22Rv1 (cell line): ENCODE data around the gene PPIF.

Source experiments
- ZFX ChIP-seq: fragments of 450-650 bp; IDR thresholded peaks from 2 replicates; pipeline ENCODE4 v1.6.1; 2017; ENCODE audit warnings: antibody characterized with exemption, borderline replicate concordance
- TF ChIP-seq, protein P1 (sequence below): fragments of 450-650 bp; IDR thresholded peaks from 2 replicates; pipeline ENCODE4 v1.5.1; 2017; ENCODE audit warnings: mild to moderate bottlenecking

DNA sequence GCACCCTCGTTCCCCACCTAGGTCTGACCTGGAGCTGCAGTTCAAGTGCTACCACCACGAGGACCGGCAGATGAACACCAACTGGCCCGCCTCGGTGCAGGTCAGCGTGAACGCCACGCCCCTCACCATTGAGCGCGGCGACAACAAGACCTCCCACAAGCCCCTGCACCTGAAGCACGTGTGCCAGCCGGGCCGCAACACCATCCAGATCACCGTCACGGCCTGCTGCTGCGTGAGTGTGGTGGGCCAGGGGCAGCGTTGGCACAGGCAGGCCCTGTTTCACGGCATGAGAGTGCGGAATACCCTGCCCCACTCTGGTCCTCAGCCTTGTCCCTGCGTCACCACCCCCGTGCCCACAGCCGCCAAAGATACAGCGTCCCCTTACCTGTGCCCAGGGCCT is 46.6 kb upstream of the PPIF start:
- TF ChIP-seq, protein P1, sequence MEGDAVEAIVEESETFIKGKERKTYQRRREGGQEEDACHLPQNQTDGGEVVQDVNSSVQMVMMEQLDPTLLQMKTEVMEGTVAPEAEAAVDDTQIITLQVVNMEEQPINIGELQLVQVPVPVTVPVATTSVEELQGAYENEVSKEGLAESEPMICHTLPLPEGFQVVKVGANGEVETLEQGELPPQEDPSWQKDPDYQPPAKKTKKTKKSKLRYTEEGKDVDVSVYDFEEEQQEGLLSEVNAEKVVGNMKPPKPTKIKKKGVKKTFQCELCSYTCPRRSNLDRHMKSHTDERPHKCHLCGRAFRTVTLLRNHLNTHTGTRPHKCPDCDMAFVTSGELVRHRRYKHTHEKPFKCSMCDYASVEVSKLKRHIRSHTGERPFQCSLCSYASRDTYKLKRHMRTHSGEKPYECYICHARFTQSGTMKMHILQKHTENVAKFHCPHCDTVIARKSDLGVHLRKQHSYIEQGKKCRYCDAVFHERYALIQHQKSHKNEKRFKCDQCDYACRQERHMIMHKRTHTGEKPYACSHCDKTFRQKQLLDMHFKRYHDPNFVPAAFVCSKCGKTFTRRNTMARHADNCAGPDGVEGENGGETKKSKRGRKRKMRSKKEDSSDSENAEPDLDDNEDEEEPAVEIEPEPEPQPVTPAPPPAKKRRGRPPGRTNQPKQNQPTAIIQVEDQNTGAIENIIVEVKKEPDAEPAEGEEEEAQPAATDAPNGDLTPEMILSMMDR, result no peak
- TF ChIP-seq ZFX, result no peak
